Measurements from ENCODE around the gene BABAM2. TPM values are rescaled to one million over a fixed set of nuclear protein-coding genes. Genes with fewer than 3 reads are reported as not detected.

The BABAM2 gene
- total and polyA plus RNA-seq, 3 experiments from 2014 or later, result 59.4 to 66.7 (median 65.6) TPM

DNA sequence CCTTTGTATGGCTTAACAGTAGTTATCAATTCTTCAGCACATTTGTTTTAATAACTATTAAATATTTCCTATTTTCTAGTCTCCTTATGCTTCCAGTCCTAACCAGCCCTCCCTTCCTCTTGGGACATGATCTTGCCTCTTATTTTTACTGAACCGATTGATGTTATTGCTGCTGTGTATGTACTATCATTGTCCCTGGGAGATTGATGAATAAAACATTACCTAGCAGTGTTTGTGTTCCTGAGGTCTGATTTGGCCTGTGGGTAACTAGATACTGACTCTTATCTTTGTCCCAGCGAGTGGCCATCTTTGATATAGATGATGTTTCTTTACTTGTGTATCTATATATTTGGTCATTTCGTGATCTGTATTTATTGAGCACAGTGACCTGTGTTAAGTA, 192.9 kb downstream of the BABAM2 start:
- H3K4me3 Mint-ChIP-seq, result no peak overlapping the region
- ChIA-PET CTCF (no interaction called here), POLR2A (no interaction called here)
- H3K27ac Mint-ChIP-seq, result no peak overlapping the region
- H3K4me1 ChIP-seq (ENCODE audit: insufficient read depth, low read length), result peaks cover 14% of the 10 kb centered on the region
- H3K27ac ChIP-seq (ENCODE audit: low read depth, low read length), result no peak overlapping the region
- H3K4me1 Mint-ChIP-seq, result peaks cover 0 to 21% (median 19%) of the 10 kb centered on the region in 3 donors
- no peaks in the 10 kb centered on the region for H3K27me3 Mint-ChIP-seq
- no peak overlapping the region for H3K4me3 ChIP-seq (ENCODE audit: low read length)
- H3K36me3 Mint-ChIP-seq, result peaks cover 0 to 1% (median 0%) of the 10 kb centered on the region in 3 donors
- H3K27me3 ChIP-seq (ENCODE audit: insufficient read depth, low read length, poor library complexity, severe bottlenecking), result no peaks in the 10 kb centered on the region
- H3K9me3 ChIP-seq (ENCODE audit: low read length), result no peaks in the 10 kb centered on the region
- no peaks in the 10 kb centered on the region for H3K9me3 Mint-ChIP-seq
- no peaks in the 10 kb centered on the region for H3K36me3 ChIP-seq (ENCODE audit: insufficient read depth, low read length)
- DNase-seq, result no peak

DNA sequence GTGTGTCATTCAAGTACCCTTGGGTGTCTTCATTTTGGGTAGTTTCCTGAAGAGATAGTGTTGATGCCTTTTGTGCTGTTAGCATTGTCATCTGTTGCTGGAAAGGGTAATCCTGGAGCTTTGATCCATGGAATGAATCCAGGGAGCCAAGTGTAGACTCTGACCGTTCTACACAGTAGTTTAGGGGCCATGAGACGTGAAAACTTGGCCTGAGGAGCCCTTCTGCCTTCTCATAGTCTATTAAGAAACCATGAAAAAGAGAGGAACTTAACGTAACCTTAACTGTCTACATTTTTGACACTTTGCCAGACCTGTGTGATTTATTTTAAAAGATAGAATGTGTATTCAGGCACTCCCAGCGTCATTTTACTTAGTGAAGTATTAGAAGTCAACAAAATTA, 194.0 kb downstream of the BABAM2 start:
- H3K36me3 ChIP-seq (ENCODE audit: insufficient read depth, low read length), result no peaks in the 10 kb centered on the region
- no peak overlapping the region for H3K27ac ChIP-seq (ENCODE audit: low read depth, low read length)
- Mint-ChIP-seq H3K27me3 (no peaks in the 10 kb centered on the region), H3K9me3 (no peaks in the 10 kb centered on the region), H3K36me3 (peaks cover 0 to 1% (median 0%) of the 10 kb centered on the region in 3 donors), H3K4me3 (no peak overlapping the region), H3K4me1 (peaks cover 0 to 21% (median 19%) of the 10 kb centered on the region in 3 donors), H3K27ac (no peak overlapping the region)
- CTCF ChIA-PET, result no interaction called here
- peaks cover 14% of the 10 kb centered on the region for H3K4me1 ChIP-seq (ENCODE audit: insufficient read depth, low read length)
- H3K4me3 ChIP-seq (ENCODE audit: low read length), result no peak overlapping the region
- POLR2A ChIA-PET, result no interaction called here
- no peaks in the 10 kb centered on the region for H3K27me3 ChIP-seq (ENCODE audit: insufficient read depth, low read length, poor library complexity, severe bottlenecking)
- H3K9me3 ChIP-seq (ENCODE audit: low read length), result no peaks in the 10 kb centered on the region
- no peak for DNase-seq

DNA sequence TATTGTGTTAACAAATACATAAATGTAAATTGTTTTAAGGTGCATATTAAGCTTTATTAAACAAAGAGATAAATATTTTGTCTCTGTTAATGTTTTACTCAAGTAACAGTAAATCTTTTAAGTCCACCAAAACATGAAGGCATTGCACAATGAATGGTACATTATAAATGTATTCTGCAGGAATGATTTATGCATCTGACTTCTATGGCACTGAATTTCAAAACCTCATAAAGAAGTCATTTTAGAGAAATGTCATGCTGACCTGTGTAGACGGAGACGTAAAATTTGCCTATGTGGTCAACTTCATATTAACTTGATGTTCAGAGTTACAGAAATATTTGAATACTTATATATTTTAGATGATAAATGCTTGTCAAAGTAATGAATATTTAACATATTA, 194.7 kb downstream of the BABAM2 start:
- H3K4me1 Mint-ChIP-seq, result peaks cover 0 to 19% (median 19%) of the 10 kb centered on the region in 3 donors
- no peaks in the 10 kb centered on the region for H3K27me3 Mint-ChIP-seq
- POLR2A ChIA-PET, result no interaction called here
- no peak for DNase-seq
- H3K27ac ChIP-seq (ENCODE audit: low read depth, low read length), result no peak overlapping the region
- H3K9me3 Mint-ChIP-seq, result no peaks in the 10 kb centered on the region
- CTCF ChIA-PET, result no interaction called here
- H3K4me1 ChIP-seq (ENCODE audit: insufficient read depth, low read length), result peaks cover 14% of the 10 kb centered on the region
- no peak overlapping the region for H3K4me3 Mint-ChIP-seq
- H3K36me3 ChIP-seq (ENCODE audit: insufficient read depth, low read length), result no peaks in the 10 kb centered on the region
- H3K36me3 Mint-ChIP-seq, result peaks cover 0 to 1% (median 0%) of the 10 kb centered on the region in 3 donors
- H3K27ac Mint-ChIP-seq, result no peak overlapping the region
- no peaks in the 10 kb centered on the region for H3K9me3 ChIP-seq (ENCODE audit: low read length)
- no peak overlapping the region for H3K4me3 ChIP-seq (ENCODE audit: low read length)
- H3K27me3 ChIP-seq (ENCODE audit: insufficient read depth, low read length, poor library complexity, severe bottlenecking), result no peaks in the 10 kb centered on the region

DNA sequence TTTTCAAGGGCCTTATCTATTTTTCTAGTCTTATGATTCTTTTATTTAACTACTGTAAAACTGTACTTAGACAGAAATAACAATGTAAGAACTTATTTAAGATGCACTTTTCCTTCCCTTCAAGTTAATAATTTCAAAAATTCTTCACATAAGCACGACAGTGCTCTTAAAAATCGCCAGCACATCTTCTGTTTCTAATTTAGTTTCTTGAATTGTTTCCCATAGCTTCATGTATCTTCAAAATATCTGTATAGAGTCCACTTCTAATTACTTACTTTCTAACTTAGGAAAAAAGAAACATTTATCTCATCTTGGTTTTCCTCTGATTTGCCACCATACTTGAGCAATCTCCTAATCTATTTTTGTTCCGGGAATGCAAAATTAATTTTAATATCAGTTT, 196.1 kb downstream of the BABAM2 start:
- ChIA-PET POLR2A (no interaction called here), CTCF (no interaction called here)
- no peaks in the 10 kb centered on the region for H3K27me3 ChIP-seq (ENCODE audit: insufficient read depth, low read length, poor library complexity, severe bottlenecking)
- H3K36me3 Mint-ChIP-seq, result peaks cover 0 to 1% (median 0%) of the 10 kb centered on the region in 3 donors
- DNase-seq, result no peak
- H3K9me3 Mint-ChIP-seq, result no peaks in the 10 kb centered on the region
- peaks cover 5% of the 10 kb centered on the region for H3K4me1 ChIP-seq (ENCODE audit: insufficient read depth, low read length)
- no peaks in the 10 kb centered on the region for H3K27me3 Mint-ChIP-seq
- no peak overlapping the region for H3K27ac ChIP-seq (ENCODE audit: low read depth, low read length)
- no peaks in the 10 kb centered on the region for H3K36me3 ChIP-seq (ENCODE audit: insufficient read depth, low read length)
- H3K27ac Mint-ChIP-seq, result no peak overlapping the region
- H3K9me3 ChIP-seq (ENCODE audit: low read length), result no peaks in the 10 kb centered on the region
- H3K4me1 Mint-ChIP-seq, result peaks cover 0 to 10% (median 5%) of the 10 kb centered on the region in 3 donors
- no peak overlapping the region for H3K4me3 Mint-ChIP-seq
- H3K4me3 ChIP-seq (ENCODE audit: low read length), result no peak overlapping the region

DNA sequence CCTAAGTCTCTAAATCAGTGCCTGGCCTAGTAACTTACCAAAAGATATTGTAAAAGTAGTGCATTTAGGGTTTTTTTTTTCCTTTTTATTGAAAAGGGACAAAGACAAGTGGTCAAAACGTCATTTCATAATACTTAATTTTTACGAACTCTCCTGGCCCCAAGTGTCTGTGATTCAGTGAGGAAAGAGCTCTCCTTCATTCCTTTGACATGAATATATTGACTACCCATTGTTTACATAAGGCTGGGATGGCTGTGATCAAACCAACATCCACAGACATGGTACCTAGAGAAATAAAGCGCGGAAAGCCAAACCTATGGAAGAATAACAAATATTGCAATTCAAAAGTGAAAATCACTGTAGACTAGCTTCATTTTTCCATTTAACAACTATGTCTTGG, 198.4 kb downstream of the BABAM2 start:
- no peaks in the 10 kb centered on the region for H3K27me3 Mint-ChIP-seq
- H3K9me3 Mint-ChIP-seq, result no peaks in the 10 kb centered on the region
- no peaks in the 10 kb centered on the region for H3K4me1 ChIP-seq (ENCODE audit: insufficient read depth, low read length)
- H3K4me3 ChIP-seq (ENCODE audit: low read length), result no peak overlapping the region
- no peak overlapping the region for H3K4me3 Mint-ChIP-seq
- ChIA-PET CTCF (interaction anchor here (0.6 kb wide), 1 partner anchor 68 kb away, joined by 3 read pairs; no protein-coding TSS in a partner anchor), POLR2A (no interaction called here)
- H3K4me1 Mint-ChIP-seq, result no peaks in the 10 kb centered on the region
- H3K27ac Mint-ChIP-seq, result no peak overlapping the region
- H3K27ac ChIP-seq (ENCODE audit: low read depth, low read length), result no peak overlapping the region
- H3K9me3 ChIP-seq (ENCODE audit: low read length), result no peaks in the 10 kb centered on the region
- no peaks in the 10 kb centered on the region for H3K27me3 ChIP-seq (ENCODE audit: insufficient read depth, low read length, poor library complexity, severe bottlenecking)
- no peaks in the 10 kb centered on the region for H3K36me3 Mint-ChIP-seq
- H3K36me3 ChIP-seq (ENCODE audit: insufficient read depth, low read length), result no peaks in the 10 kb centered on the region
- DNase-seq, result no peak

DNA sequence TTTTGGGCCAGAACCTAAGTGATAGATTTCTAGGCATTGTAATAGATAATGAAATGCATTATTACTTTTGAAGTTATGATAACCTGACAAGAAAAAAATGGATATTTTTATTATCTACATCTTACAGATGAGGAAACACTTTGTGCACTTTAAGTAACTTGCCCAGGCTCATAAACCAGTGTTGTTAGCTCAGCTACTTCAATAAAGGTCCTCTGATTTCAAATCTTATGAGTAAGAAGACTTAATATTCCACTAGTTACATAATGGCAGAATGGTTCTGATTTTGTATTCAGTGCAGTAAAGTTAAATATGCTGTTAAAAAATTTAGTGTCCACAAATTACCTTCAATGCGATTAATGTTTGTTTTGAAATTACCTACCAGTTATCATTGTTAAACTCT, 199.0 kb downstream of the BABAM2 start:
- CTCF ChIA-PET, result no interaction called here
- H3K9me3 ChIP-seq (ENCODE audit: low read length), result no peaks in the 10 kb centered on the region
- H3K27me3 Mint-ChIP-seq, result no peaks in the 10 kb centered on the region
- no peak overlapping the region for H3K27ac Mint-ChIP-seq
- H3K4me1 Mint-ChIP-seq, result no peaks in the 10 kb centered on the region
- H3K36me3 Mint-ChIP-seq, result no peaks in the 10 kb centered on the region
- H3K9me3 Mint-ChIP-seq, result no peaks in the 10 kb centered on the region
- POLR2A ChIA-PET, result no interaction called here
- H3K36me3 ChIP-seq (ENCODE audit: insufficient read depth, low read length), result no peaks in the 10 kb centered on the region
- no peaks in the 10 kb centered on the region for H3K4me1 ChIP-seq (ENCODE audit: insufficient read depth, low read length)
- DNase-seq, result no peak
- H3K27me3 ChIP-seq (ENCODE audit: insufficient read depth, low read length, poor library complexity, severe bottlenecking), result no peaks in the 10 kb centered on the region
- H3K27ac ChIP-seq (ENCODE audit: low read depth, low read length), result no peak overlapping the region
- H3K4me3 ChIP-seq (ENCODE audit: low read length), result no peak overlapping the region
- no peak overlapping the region for H3K4me3 Mint-ChIP-seq

DNA sequence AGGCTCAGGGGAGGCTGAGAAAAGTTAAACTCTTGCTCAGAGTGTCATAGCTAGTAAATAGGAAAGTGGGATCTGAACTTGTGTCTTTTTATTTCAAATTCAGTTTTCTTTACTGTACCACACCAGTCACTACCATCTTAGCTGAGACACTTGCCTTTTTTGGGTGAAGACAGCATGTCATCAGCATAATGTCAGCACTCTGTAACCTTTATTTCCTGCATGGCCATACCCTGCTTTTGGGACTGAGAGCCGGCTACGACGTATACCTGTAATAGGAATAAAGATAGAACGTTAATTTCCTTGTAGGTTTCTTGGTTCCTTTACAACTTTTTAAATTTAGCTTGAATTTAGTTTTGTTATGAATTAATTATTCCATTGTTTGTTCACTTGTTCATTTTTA, 202.8 kb downstream of the BABAM2 start:
- POLR2A ChIA-PET, result no interaction called here
- Mint-ChIP-seq H3K36me3 (no peaks in the 10 kb centered on the region), H3K4me3 (no peak overlapping the region), H3K27ac (no peak overlapping the region), H3K27me3 (no peaks in the 10 kb centered on the region), H3K4me1 (no peaks in the 10 kb centered on the region), H3K9me3 (no peaks in the 10 kb centered on the region)
- Histone ChIP-seq H3K9me3 (ENCODE audit: low read length) (no peaks in the 10 kb centered on the region), H3K27me3 (ENCODE audit: insufficient read depth, low read length, poor library complexity, severe bottlenecking) (no peaks in the 10 kb centered on the region), H3K36me3 (ENCODE audit: insufficient read depth, low read length) (no peaks in the 10 kb centered on the region), H3K27ac (ENCODE audit: low read depth, low read length) (no peak overlapping the region), H3K4me1 (ENCODE audit: insufficient read depth, low read length) (no peaks in the 10 kb centered on the region), H3K4me3 (ENCODE audit: low read length) (no peak overlapping the region)
- CTCF ChIA-PET, result no interaction called here
- no peak for DNase-seq

DNA sequence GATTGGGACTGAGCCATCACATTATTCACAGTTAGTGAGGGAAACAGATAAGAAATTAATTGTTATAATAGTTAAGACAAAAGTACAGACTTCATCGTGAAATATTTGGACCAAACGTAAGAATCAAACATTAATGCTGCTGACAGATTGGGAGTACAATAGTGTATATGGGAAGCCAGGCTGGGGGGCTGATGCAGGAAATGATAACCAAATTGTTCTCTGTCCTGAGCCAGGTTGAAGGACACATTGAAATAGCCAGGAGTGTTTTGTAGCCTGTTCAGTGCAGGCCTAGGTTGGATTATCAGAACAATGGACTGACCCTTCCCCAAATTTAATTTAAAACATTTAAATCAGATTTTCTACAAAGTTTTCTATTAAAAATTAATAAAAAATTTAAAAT, 203.2 kb downstream of the BABAM2 start:
- no peak overlapping the region for H3K4me3 ChIP-seq (ENCODE audit: low read length)
- H3K27me3 ChIP-seq (ENCODE audit: insufficient read depth, low read length, poor library complexity, severe bottlenecking), result no peaks in the 10 kb centered on the region
- Mint-ChIP-seq H3K4me1 (no peaks in the 10 kb centered on the region), H3K27me3 (no peaks in the 10 kb centered on the region), H3K27ac (no peak overlapping the region), H3K9me3 (no peaks in the 10 kb centered on the region), H3K4me3 (no peak overlapping the region), H3K36me3 (no peaks in the 10 kb centered on the region)
- ChIA-PET CTCF (no interaction called here), POLR2A (no interaction called here)
- no peak overlapping the region for H3K27ac ChIP-seq (ENCODE audit: low read depth, low read length)
- no peaks in the 10 kb centered on the region for H3K9me3 ChIP-seq (ENCODE audit: low read length)
- no peaks in the 10 kb centered on the region for H3K4me1 ChIP-seq (ENCODE audit: insufficient read depth, low read length)
- H3K36me3 ChIP-seq (ENCODE audit: insufficient read depth, low read length), result no peaks in the 10 kb centered on the region
- no peak for DNase-seq

DNA sequence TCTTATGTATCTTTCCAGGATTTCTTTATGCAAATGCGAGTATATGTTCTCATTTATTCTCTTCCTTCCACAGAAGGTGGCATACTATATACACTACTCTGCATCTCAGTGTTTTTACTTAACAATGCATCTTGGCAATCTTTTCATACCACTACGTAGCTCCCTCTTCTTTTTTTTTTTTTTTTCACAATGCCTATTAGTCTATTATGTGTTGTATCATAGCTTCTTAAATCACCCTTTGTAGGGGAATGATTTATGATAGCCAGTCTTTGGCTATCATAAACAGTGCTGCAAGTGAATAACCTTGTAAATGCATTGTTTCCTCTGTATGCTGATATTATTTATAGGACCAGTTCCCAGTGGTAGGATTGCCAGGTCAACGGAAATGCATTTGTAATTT, 204.2 kb downstream of the BABAM2 start:
- no peaks in the 10 kb centered on the region for H3K36me3 Mint-ChIP-seq
- Histone ChIP-seq H3K4me3 (ENCODE audit: low read length) (no peak overlapping the region), H3K27me3 (ENCODE audit: insufficient read depth, low read length, poor library complexity, severe bottlenecking) (no peaks in the 10 kb centered on the region), H3K4me1 (ENCODE audit: insufficient read depth, low read length) (no peaks in the 10 kb centered on the region), H3K9me3 (ENCODE audit: low read length) (no peaks in the 10 kb centered on the region), H3K27ac (ENCODE audit: low read depth, low read length) (no peak overlapping the region), H3K36me3 (ENCODE audit: insufficient read depth, low read length) (no peaks in the 10 kb centered on the region)
- H3K4me3 Mint-ChIP-seq, result no peak overlapping the region
- ChIA-PET POLR2A (interaction anchor here (0.6 kb wide), 1 partner anchor 314 kb away, joined by 3 read pairs; no protein-coding TSS in a partner anchor), CTCF (no interaction called here)
- H3K27me3 Mint-ChIP-seq, result no peaks in the 10 kb centered on the region
- no peak overlapping the region for H3K27ac Mint-ChIP-seq
- no peaks in the 10 kb centered on the region for H3K9me3 Mint-ChIP-seq
- DNase-seq, result no peak
- no peaks in the 10 kb centered on the region for H3K4me1 Mint-ChIP-seq

All from CD8-positive, alpha-beta memory T cell (primary cell).